Astrocyte of the spinal cord (primary cell): ENCODE data around the gene ZNF746.

Experiments
- DNase-seq: peaks from one replicate; pipeline ENCODE4 v3.0.0; 2011; ENCODE audit warnings: low read depth, low spot score
- H3K4me3 ChIP-seq: 2 replicates; pipeline ENCODE4 v1.5.1; 2011; ENCODE audit warnings: low read depth, mild to moderate bottlenecking, low read length, moderate library complexity
- CTCF ChIP-seq: IDR thresholded peaks from 2 replicates; pipeline ENCODE4 v1.5.1; 2012; ENCODE audit warnings: low read depth, mild to moderate bottlenecking, low read length, inconsistent platforms
- in situ Hi-C: cut with HindIII; loops from 2 replicates; pipeline ENCODE4 v1.10.0; 2017; ENCODE audit warnings: low sequenced_read_pairs

Gene ZNF746

GRCh38 chr7:149468208-149468607 lies 29.4 kb downstream of the ZNF746 start:
- in situ Hi-C loops = no loop called here
- TF ChIP-seq CTCF = no peak
- DNase-seq = peak; percentile 12
- no peak overlapping the region for H3K4me3 ChIP-seq

GRCh38 chr7:149467321-149467859 lies 30.2 kb downstream of the ZNF746 start:
- TF ChIP-seq CTCF = no peak
- DNase-seq = no peak
- in situ Hi-C loops = no loop called here
- no peak overlapping the region for H3K4me3 ChIP-seq

GRCh38 chr7:149466364-149466763 lies 31.2 kb downstream of the ZNF746 start:
- in situ Hi-C loops = no loop called here
- no peak overlapping the region for H3K4me3 ChIP-seq
- no peak for DNase-seq
- TF ChIP-seq CTCF = no peak

DNA sequence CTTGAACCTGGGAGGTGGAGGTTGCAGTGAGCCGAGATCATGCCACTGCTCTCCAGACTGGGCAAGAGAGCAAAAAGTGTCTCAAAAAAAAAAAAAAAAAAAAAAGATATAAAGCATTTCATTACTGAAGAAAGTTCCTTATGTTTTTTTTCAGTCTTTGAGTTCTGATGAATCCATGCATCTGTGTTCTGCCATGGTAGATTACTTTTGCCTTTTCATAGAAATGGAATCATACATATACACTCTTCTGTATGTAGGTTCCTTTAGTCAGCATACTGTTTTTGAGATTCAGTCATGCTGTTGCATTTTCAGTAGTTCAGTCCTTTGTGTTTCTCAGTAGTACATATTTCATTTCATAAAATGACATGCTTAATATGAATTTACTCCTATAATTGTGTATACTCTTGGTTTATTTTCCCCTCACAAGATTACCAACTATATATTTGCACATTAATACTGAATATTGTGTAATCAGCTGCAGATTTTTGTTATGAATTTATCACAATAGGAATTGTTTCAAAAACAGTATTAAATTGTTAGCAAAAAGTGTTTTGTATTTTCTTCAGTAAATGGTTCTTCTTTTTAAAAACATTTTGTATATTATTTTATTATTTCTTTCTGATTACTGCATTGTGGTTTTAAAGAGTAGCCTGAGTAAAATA lies 34.0 kb downstream of the ZNF746 start:
- in situ Hi-C loops = no loop called here
- no peak for DNase-seq
- no peak for TF ChIP-seq CTCF
- H3K4me3 ChIP-seq = no peak overlapping the region

DNA sequence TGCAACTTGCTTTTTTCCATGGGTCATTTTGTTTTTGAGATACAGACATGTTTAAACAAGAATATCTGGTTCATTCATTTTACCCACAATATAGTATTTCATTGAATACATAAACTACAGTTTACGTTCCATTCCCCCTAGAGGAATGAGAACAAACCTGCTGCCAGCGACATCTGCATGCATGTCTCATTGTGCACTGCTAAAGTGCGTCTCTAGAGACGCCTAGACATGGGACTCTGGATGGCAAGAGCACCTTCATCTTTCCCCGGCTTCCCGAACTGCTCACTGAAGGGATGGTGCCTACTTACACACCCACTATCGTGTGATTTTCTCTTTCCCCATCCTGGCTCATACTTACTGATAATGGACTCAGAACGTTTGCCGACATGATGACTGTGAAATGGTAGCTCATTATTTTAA lies 35.5 kb downstream of the ZNF746 start:
- no peak overlapping the region for H3K4me3 ChIP-seq
- no peak for TF ChIP-seq CTCF
- no peak for DNase-seq
- in situ Hi-C loops = no loop called here

DNA sequence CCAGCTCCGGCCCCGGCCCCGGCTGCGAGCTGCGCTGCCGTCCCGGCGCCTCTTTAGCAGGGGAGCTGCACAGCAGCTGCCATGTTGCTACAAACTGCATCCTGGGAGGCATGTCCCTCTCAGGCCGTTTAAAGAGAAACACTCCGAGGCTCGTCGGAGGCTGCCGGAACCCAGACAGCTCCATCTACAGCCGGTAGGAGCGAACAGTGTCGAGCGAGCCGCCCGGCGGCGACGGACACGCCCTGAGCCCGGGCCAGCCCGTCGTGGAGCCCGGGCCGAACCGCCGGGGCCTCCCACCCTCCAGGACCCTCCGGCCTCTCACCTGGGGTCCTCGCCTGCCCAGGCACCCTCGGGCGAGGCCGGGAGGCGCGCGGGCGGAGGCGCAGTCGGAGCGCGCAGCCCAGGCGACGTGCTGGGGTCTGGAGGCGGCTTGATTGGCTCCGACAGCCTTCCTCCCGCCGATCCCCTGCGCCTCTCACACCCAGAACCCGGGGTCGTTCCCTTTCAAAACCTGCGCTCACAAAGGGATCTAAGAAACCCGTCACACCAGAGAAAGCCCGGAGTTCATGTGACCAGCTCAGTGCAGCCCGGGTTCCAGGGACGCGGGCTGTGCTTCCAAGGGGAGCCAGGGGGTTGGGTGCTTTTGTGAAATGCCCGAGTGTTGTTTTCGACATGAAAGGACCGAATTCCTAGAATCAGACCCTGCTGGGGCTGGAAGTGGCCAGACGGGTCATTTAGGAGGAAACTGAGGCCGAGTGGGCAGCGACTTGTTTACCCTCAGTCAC lies 36.9 kb downstream of the ZNF746 start, which contains the start of gene ZNF777:
Gene ZNF777, minus strand, starts transcription at position 570 of the 785 bp plus-strand sequence. CDS start 5,040 bp downstream, outside the sequence.
- TF ChIP-seq CTCF = peak; percentile 57
- DNase-seq = peak; percentile 89
- H3K4me3 ChIP-seq = peak within 1 kb of the TSS; percentile 69
- in situ Hi-C loops = no loop called here
